GM18498 (cell line): ENCODE results near the gene MBD1.
"Not testable (repeated sequence)": the region's sequence is repeated elsewhere in the genome, so short reads cannot be mapped to it uniquely, and the experiment has no call there.

Experiments
- ATAC-seq: cut with Tn5 transposase; IDR thresholded peaks from one replicate; pipeline ENCODE4 v1.9.1; 2021; ENCODE audit warnings: mild to moderate bottlenecking, moderate library complexity; ENCODE audit not compliant: unreplicated experiment

Gene MBD1

GRCh38 chr18:50274044-50274442 lies 7.3 kb downstream of the MBD1 start:
- ATAC-seq = no peak

DNA sequence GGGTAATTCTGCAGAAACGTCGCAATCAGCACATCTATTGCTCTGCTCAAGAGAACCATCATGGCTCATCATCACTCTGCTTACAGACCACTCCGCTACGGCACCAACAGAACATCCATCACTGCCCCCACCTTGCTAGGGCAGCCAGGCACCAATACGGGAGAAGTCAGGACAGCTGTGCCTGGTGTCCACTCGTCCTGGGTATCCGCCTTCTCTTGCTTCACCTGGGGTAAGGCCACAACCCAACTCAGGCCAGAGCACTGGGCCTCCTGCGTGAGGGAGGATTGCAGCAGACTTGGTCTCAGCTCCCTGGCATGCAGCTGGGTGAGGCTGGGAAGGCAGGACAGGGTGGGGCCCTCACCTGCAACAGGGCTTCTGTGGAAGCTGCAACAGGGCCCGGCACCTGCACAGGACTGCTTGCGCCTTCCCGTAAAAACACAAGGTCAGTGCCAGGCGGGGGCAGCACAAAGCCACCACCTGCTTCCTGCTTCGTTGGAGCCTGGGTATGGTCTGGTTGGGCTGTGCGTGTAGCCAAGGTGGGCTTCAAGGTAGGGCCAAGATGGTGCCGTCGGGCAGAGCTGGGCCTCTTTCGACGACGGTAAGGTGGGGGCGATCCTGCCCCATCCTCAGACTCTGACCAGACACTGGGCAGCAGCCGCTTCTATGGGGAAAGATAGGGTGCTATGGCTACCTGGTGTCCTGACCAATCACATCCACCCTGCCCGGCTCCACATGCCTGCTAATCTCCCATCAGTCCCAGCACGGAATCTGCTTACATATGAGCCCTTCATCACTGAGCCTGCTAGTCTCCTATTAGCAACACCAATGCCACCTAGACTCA lies 7.9 kb downstream of the MBD1 start:
- ATAC-seq = no peak

DNA sequence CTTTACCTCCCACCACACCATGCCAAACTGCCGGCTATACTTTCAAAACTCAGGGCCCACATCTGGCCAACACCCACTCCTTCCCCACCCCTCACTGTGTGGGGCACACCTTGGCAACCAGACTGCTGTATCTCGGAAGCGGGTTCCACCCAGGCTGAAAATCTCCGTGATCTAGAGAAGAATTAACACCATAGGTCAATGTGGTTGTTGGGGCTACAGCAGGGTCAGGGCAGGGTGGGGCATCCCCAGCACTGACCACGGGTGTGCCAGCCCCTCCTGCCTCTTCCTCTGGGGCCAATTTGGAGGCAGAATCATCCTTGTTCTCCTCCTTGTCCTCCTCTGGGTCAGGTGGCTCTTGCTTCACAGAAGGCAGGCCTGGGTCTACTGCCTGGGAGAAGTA lies 8.8 kb downstream of the MBD1 start:
- no peak for ATAC-seq

GRCh38 chr18:50268022-50268747 lies 13.1 kb downstream of the MBD1 start:
- ATAC-seq = peak; percentile 72

GRCh38 chr18:50266248-50266704 lies 15.0 kb downstream of the MBD1 start, which contains the start of gene CFAP53:
Gene CFAP53 (minus strand): TSS chr18:50266495. CDS start chr18:50266404, 91 bp downstream.
- ATAC-seq = peak; percentile 82

GRCh38 chr18:50262977-50263376 lies 18.3 kb downstream of the MBD1 start:
- no peak for ATAC-seq

DNA sequence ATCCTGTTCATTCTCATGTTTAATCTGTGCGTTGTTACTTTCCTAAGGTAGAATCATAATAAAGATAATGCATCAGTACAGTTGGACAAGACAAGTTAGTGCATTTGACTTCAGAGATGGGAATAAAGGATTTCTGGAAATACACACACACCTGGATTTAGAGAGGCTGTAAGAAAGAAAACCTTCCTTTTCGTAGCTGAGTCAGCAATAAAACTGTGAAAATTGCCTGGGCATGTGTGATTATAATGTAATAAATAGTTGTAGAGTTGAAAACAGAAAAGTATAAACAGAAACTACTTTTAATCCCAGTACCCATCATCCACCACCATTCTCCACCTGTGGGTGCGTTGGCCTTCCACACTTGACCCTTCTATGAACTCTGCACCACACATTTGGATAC lies 30.4 kb downstream of the MBD1 start:
- ATAC-seq = no peak

DNA sequence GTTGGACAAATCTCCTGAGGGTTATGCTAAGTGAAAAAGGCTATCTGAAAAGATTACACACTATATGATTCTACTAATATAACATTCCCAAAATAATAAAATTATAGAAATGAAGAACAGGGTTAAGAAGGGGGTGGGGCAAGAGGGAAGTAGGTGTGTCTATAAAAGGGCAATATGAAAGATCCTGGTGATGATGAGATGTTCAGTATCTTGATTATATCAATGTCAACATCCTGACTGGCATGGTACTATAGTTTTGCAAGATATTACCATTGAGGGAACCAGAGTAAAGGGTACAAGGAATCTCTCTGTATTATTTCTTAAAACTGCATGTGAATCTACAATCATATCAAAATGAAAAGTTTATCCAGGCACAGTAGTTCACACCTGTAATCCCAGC lies 31.7 kb downstream of the MBD1 start:
- no peak for ATAC-seq

DNA sequence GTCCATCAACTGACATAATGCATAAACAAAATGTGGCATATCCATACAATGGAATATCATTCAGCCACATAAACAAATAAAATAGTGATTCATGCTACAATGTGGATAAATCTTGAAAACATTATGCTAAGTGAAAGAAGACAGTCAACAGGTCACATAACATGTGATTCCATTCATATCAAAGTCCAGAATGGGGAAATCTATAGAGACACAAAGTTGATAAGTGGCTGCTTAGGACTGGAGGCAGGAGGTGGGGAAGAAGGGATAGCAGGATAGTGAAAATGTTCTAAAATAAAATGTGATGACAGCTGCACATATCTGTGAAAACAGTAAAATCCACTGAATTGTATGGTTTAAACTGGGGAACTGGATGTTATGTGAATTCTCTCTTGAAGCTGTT lies 33.8 kb downstream of the MBD1 start:
- no peak for ATAC-seq

GRCh38 chr18:50241768-50242167 lies 39.6 kb downstream of the MBD1 start:
- not testable (repeated sequence) for ATAC-seq

DNA sequence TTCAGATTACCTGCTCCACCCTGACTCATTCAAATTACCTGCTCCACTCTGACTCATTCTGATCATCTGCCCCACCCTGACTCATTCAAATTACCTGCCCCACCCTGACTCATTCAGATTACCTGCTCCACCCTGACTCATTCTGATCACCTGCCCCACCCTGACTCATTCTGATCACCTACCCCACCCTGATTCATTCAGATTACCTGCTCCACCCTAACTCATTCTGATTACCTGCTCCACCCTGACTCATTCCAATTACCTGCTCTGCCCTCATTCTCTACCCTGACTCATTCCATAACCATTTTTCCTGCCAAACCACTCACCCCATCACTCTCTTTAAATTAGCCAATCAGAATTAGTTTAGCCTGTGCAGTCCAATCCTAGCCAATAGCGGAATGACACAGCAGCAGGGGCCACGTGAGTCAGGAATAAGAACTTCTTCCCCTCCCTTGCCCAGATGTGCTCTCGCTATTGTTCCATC lies 41.2 kb downstream of the MBD1 start:
- no peak for ATAC-seq

- no peak for ATAC-seq
Measured at GRCh38 chr18:50232419-50232818, 48.9 kb downstream of the MBD1 start.

DNA sequence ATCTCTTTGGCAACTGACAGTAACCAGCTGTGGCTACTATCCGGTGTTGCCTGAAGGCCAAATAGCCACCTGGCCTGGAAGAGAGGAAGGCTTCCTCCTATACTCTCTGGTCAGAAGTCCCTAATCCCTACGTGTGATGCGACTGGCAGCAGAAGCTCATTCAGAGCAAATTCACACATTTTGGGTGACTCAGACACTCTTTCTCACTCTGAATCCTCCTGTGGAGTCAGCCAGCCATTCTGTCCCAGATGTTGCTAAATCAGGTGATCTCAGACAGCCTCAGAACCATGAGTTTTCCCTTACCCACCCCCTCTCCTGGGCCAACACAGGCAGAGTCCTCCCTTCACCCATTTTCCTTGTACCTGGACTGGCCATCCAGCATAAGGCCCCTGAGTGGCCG lies 49.7 kb downstream of the MBD1 start:
- ATAC-seq = no peak

DNA sequence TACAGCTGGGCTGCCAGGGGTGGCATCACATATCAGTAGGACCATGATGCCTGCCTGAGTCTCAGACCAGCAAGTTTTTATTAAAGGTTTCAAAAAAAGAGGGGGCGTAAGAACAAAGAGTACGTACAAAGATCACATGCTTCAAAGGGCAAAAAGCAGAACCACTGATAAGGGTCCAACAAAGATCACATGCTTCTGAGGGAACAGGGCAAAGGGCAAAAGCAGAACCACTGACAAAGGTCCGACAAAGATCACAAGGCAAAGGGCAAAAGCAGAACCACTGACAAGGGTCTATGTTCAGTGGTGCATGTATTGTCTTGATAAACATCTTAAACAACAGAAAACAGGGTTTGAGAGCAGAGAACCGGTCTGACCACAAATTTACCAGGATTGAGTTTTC lies 61.1 kb downstream of the MBD1 start:
- ATAC-seq = not testable (repeated sequence)
